LNCAP (cell line): ENCODE measurements around the gene GMDS.

Source experiments
- TF ChIP-seq, protein P1 (sequence below): fragments of 450-650 bp; IDR thresholded peaks from 2 replicates; pipeline ENCODE4 v1.5.1; 2017; ENCODE audit warnings: mild to moderate bottlenecking

The GMDS gene

DNA sequence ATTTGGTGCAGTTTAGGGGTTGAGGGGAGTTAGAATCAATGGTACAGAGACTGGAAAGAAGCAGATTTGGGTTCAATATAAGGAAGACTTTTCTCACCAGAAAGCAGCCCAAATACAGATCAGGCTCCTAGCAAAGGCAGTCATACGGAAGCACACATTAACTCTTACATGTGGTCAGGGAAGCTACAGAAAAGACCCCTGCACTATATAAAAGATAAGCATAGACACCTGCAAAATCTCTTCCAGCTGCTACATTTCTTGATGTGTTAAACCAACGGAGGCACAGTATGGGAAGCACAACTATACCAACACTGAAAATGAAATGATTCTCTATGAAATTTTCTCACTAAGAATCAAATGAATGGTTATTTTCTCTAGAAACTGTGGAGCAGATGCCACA, 150.8 kb downstream of the GMDS start:
- TF ChIP-seq, protein P1, sequence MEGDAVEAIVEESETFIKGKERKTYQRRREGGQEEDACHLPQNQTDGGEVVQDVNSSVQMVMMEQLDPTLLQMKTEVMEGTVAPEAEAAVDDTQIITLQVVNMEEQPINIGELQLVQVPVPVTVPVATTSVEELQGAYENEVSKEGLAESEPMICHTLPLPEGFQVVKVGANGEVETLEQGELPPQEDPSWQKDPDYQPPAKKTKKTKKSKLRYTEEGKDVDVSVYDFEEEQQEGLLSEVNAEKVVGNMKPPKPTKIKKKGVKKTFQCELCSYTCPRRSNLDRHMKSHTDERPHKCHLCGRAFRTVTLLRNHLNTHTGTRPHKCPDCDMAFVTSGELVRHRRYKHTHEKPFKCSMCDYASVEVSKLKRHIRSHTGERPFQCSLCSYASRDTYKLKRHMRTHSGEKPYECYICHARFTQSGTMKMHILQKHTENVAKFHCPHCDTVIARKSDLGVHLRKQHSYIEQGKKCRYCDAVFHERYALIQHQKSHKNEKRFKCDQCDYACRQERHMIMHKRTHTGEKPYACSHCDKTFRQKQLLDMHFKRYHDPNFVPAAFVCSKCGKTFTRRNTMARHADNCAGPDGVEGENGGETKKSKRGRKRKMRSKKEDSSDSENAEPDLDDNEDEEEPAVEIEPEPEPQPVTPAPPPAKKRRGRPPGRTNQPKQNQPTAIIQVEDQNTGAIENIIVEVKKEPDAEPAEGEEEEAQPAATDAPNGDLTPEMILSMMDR: no peak

DNA sequence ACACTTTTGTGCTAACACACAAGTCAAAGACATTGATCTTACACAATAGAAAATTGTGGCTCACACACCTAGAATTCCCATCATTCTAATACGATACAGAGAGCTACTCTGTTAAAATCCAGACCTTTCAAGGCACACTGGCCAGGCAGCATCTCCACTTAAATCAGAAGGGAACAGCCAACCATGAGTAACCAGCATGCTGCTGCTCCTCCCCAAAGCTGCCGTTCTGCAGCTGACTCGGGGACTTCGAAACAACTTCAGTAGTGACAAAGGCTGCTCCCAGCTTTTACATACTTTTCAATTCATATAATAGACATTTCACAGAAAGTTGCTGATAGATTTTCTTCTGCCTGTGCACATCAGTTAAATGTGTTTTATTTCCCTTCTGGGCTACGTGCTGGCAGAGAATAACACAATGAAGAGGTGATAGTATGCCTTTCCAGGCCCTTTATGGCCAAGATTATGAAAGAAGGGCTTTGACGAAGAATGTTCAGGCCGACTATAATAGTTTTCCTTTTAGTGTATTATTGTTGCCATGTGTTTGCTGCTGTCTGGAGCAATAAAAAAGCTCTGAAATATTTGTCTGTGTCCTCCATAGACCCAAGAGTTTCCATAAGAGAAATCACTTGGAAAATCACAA, 159.0 kb downstream of the GMDS start:
- TF ChIP-seq, protein P1: no peak

DNA sequence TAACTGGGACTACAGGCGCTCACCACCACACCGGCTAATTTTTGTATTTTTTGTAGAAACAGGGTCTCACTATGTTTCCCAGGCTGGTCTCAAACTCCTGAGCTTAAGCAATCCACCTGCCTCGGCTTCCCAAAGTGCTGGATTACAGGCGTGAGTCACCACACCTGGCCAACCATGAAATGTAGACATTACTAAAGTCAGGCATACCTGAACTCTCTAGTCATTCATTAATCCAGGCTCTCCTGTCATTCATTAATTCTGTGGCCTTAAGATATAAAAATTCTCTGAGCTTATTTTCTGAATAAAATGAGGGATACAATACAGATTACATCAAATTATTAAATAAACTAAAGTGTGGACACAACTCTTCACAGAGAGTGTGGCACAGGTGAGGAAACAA, 159.7 kb downstream of the GMDS start:
- TF ChIP-seq, protein P1: no peak

DNA sequence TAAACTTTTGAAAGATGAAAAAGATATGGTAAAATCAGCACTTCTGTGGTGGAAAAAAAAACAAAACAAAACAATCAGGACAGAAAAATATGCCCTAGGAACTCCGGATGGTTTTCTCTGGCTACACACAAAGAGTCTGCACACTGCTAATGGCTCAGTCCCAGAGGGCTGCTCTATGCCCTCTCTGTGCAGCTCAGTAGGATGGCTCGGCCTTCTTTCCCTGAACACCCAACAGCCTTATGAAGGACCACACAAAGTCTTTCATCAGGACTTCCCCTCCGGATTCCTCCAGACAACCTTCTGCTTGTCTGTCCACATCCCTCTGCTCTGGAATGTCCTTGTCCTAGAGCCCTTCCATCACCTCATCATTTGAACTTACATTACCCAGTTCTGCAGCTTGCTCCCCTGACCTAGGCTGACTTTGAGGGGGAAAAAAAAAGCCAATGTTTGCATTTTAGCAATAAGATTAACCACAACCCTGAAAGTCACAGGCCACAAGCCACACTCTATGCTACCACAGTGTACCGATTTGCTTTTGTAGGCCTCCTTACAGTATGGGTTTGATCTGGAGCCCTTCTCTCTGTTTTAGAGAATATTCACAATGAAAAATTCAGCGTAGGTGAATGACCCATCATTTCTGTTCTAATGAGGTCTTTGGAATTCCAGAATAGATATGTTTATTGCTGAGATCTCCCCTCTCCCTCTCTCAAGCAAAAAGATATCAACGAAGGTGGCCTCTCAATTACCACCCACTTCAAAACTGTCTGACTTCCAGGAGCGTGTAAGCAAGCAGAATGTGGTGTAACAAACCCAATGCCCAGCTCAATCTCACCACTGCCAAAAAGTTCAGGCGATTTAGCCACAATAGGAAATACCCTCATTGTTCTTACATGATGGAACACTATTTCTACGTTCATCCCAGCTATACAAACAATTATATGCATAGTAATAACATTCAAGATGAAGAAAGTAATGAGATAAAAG, 164.0 kb downstream of the GMDS start:
- TF ChIP-seq, protein P1: no peak

DNA sequence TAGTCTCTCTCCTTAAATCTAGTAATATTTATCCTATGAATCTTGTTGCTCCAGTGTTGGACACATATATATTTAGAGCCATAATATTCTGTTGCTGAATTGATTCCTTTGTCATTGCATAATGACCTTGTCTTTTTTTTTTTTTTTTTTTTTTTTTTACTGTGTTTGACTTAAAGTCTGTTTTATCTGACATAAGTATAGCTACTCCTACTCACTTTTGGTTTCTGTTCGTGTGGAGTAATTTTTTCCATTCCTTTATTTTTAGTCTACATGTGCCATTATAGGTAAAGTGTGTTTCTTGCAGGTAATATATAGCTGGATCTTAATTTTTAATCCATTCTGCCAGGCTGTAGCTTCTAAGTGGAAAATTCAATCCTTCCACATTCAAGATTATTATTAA, 166.5 kb downstream of the GMDS start:
- TF ChIP-seq, protein P1: no peak

DNA sequence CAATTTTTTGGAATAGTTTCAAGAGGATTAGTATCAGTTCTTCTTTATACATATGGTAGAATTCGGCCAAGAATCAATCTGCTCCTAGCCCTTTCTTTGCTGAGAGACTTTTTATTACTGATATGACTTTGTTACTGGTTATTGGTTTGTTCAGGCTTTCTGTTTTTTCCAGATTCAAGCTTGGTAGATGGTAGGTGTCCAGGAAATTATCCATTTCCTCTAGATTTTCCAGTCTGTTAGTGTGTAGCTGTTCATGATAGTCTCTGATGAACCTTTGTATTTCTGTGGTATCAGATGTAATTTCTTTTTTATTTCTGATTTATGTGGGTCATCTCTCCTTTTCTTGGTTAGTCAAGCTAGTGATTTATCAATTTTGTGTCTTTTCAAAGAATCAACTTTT, 167.6 kb downstream of the GMDS start:
- TF ChIP-seq, protein P1: no peak

DNA sequence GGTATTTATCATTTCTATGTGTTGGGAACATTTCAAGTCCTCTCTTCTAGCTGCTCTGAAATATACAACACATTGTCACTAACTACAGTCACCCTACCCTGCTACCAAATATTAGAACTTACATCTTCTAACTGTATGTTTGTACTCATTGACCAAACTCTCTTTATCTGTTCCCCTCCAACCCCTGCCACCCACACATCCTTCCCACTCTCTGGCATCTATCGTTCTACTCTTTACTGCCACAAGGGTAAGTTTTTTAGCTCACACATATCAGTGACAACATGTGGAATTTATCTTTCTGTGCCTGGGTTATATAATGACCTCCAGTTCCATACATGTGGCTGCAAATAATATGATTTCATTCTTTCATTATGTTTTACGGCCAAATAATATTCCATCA, 171.9 kb downstream of the GMDS start:
- TF ChIP-seq, protein P1: no peak
